CD4-positive, alpha-beta T cell treated with Interleukin-12 subunit alpha and Interleukin-12 subunit beta, for 1 hour (primary cell): ENCODE measurements around the gene CLASP1.
"Not testable (repeated sequence)": the region's sequence is repeated elsewhere in the genome, so short reads cannot be mapped to it uniquely, and the experiment has no call there.

ENCODE experiments used
- DNase-seq: peaks from one replicate; pipeline ENCODE4 v3.0.0-alpha.2; 2020

Gene CLASP1

DNA sequence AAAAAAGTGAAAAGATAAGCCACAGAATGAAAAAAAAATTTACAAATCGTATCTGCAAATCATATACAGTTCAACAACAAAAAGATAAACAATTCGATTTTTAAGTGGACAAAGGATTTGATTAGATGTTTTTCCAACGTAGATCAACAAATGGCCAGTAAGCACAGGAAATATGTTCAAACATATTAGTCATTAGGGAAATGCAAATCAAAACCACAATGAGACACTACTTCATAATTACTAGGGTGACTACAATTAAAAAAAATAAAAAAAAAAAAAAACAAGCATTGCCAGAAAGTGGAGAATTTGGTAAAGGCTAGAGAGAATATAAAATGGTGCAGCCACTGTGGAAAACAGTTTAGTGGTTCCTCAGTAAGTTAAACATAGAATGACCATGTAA is 156.9 kb downstream of the CLASP1 start:
- no peak for DNase-seq

- DNase-seq = no peak
These were observed 157.7 kb downstream of the CLASP1 start for GRCh38 chr2:121491518-121491917.

GRCh38 chr2:121490584-121491133 is 158.6 kb downstream of the CLASP1 start:
- DNase-seq = no peak

- no peak for DNase-seq
These were observed 159.2 kb downstream of the CLASP1 start for GRCh38 chr2:121489911-121490583.

- no peak for DNase-seq
These were observed 160.0 kb downstream of the CLASP1 start for GRCh38 chr2:121489284-121489683.

GRCh38 chr2:121486191-121486790 is 163.0 kb downstream of the CLASP1 start:
- DNase-seq = no peak

DNA sequence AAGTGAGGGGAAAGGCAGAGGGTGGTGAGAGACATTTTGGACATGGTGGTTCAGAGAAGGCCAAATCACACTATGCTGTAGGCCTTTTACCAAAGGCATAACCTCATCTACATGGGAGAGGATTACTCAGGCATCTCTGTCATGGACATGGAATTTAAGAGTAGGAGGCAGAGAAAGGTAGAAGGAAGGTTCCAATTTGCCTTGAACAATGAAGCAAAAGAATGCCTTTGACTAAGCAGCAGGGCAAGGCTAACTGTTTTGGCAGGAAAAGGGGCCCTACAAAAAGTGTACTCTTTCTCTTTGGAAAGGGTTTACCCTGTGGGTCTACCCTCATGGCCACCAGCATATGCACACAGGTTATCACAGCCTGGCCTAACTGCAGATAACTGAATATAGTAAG is 164.2 kb downstream of the CLASP1 start:
- no peak for DNase-seq

GRCh38 chr2:121483846-121484245 is 165.4 kb downstream of the CLASP1 start:
- no peak for DNase-seq

GRCh38 chr2:121483021-121483420 is 166.2 kb downstream of the CLASP1 start:
- DNase-seq = no peak

- no peak for DNase-seq
These were observed 168.4 kb downstream of the CLASP1 start for GRCh38 chr2:121480826-121481225.

- no peak for DNase-seq
These were observed 169.3 kb downstream of the CLASP1 start for GRCh38 chr2:121479882-121480522.

- DNase-seq = no peak
These were observed 170.1 kb downstream of the CLASP1 start for GRCh38 chr2:121478996-121479745.

- not testable (repeated sequence) for DNase-seq
These were observed 170.8 kb downstream of the CLASP1 start for GRCh38 chr2:121478358-121478995.

DNA sequence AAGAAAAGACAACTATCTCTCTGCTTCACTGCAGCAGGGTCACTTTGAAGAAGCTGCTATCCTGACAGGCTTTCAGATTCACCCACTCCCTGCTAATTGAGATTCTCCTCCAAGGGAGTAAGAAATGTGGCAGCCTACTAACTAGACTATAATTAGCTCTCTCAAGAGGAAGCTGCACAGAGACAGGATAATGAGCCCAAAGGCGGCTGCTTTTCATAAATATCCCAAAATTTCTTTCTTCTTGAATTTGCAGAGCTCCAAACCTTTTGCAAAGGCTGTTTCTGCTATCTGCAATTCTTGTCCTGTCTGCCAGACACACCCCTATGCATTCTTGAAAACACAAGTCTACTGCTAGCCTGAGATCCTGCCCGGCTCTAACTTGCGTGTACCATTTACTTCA is 172.6 kb downstream of the CLASP1 start:
- DNase-seq = no peak

GRCh38 chr2:121475811-121476571 is 173.3 kb downstream of the CLASP1 start:
- no peak for DNase-seq

GRCh38 chr2:121473512-121473911 is 175.8 kb downstream of the CLASP1 start:
- no peak for DNase-seq

DNA sequence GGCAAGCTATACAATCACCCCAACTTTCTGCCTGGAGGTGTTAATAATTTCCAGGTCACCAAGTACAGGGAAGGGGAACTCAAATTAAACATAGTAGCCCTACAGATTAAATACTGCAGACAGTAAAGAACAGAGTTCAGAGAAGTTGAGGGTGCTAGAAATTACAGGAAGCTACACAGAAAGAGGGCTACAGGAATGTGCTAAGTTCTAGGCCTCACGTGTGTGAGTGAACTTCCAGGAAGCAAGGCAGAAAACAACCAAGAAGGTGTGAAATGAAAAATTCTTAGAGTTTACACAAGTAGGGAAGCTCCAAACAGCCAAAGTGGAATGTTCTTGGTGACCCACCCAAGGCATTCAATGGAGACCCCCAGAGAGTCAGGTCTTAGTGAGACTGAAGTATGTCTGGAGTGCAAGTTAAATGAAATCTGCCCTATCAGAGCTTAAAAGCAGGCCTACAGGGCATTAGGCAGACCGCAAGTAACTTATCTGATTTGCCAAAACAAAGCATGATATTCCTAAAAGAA is 176.7 kb downstream of the CLASP1 start:
- DNase-seq = no peak

GRCh38 chr2:121471532-121472469 is 177.5 kb downstream of the CLASP1 start:
- DNase-seq = no peak

GRCh38 chr2:121470917-121471316 is 178.3 kb downstream of the CLASP1 start:
- no peak for DNase-seq

DNA sequence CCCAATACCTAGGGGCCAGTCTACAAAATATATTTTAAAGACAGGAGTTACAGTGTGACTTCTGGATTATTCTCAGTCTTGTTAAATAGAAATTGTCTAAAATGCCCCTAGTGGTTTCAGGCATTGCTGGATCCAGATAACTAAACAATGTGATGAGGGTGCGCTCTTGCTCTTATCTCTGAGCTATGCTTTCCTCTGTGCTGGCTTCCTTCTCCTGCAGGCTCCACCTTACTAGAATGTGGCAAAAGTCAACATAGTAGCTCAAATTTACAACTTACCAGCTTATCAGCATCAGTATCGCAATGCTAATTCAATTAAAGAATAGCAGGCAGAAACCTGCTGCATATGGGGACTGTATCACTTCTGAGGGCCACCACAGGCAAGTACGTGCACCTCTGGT is 179.9 kb downstream of the CLASP1 start:
- no peak for DNase-seq

GRCh38 chr2:121468936-121469335 is 180.3 kb downstream of the CLASP1 start:
- no peak for DNase-seq
